Fibroblast of pulmonary artery (primary cell): Measurements from ENCODE around the gene CIBAR2.

Experiments
- DNase-seq: peaks from one replicate; pipeline ENCODE4 v3.0.0-alpha.2; 2010; ENCODE audit warnings: low read depth
- H3K4me3 ChIP-seq: replicated peaks from 2 replicates; pipeline ENCODE4 v1.5.1; 2011; ENCODE audit warnings: low read depth, mild to moderate bottlenecking, control low read depth, low read length, moderate library complexity
- TF ChIP-seq, protein P1 (sequence below): IDR thresholded peaks from 2 replicates; pipeline ENCODE4 v1.5.1; 2011; ENCODE audit warnings: mild to moderate bottlenecking, control low read depth, low read length, inconsistent platforms; ENCODE audit errors: missing control alignments

CIBAR2 gene

DNA sequence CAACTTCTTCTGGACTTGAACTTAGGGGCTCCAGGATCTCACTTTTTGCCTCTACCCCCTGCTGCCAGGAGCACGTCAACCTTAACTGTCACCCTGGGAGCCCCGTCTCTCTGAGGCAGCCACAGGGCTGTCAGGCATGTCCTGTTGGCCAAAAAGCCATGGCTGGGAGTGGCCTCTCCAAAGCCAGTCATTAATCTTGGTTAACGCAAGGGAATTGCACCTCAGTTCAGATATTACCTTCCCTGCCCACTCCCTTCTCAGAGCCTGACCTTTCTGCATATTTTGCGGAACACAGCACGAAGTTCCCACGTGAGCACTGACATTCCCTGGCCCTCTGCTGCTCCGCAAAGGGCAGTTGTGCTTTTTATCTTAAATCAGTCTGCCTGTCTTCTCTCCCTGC is 44.2 kb upstream of the CIBAR2 start:
- H3K4me3 ChIP-seq, result no peak overlapping the region
- TF ChIP-seq, protein P1, sequence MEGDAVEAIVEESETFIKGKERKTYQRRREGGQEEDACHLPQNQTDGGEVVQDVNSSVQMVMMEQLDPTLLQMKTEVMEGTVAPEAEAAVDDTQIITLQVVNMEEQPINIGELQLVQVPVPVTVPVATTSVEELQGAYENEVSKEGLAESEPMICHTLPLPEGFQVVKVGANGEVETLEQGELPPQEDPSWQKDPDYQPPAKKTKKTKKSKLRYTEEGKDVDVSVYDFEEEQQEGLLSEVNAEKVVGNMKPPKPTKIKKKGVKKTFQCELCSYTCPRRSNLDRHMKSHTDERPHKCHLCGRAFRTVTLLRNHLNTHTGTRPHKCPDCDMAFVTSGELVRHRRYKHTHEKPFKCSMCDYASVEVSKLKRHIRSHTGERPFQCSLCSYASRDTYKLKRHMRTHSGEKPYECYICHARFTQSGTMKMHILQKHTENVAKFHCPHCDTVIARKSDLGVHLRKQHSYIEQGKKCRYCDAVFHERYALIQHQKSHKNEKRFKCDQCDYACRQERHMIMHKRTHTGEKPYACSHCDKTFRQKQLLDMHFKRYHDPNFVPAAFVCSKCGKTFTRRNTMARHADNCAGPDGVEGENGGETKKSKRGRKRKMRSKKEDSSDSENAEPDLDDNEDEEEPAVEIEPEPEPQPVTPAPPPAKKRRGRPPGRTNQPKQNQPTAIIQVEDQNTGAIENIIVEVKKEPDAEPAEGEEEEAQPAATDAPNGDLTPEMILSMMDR, result no peak
- DNase-seq, result no peak

DNA sequence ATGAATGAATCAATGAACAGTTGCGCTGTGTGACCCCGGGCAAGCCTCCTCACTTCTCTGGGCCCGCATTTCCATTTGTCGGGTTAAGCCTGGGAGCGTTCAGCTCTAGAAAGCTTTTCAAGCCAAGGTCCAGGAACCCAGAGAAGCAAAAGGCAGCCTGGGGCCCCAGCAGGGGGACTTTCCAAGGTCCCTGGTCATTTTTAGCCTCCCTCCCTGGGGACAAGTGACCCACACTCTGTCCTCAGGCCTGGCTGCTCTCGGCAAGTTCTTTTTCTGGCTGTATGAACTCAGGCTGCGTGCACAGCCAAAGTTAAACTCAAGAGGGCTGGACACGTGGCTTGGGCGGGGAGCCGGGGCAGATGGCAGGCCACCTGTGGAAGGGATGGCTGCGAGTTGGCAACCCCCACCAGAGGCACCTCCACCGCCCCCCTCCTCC is 41.4 kb upstream of the CIBAR2 start:
- DNase-seq, result no peak
- TF ChIP-seq, protein P1, result no peak

DNA sequence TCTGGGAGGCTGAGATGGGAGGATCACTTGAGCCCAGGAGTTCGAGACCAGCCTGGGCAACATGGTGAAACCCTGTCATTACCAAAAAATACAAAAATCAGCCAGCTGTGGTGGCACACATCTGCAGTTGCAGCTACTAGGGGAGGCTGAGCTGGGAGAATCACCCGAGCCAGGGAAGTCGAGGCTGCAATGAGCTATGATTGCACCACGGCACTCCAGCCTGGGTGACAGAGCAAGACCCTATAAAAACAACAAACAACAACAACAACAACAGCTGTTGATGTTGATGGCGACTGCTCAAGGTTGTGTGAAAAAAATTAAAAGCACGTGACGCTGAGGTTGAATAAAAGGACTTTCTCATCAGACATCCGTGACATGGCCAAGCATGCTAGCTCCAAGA is 40.8 kb upstream of the CIBAR2 start:
- TF ChIP-seq, protein P1, result no peak
- no peak overlapping the region for H3K4me3 ChIP-seq
- no peak for DNase-seq

More for the DNA sequence above, 41.4 kb upstream of the CIBAR2 start:
- H3K4me3 ChIP-seq, result no peak overlapping the region

DNA sequence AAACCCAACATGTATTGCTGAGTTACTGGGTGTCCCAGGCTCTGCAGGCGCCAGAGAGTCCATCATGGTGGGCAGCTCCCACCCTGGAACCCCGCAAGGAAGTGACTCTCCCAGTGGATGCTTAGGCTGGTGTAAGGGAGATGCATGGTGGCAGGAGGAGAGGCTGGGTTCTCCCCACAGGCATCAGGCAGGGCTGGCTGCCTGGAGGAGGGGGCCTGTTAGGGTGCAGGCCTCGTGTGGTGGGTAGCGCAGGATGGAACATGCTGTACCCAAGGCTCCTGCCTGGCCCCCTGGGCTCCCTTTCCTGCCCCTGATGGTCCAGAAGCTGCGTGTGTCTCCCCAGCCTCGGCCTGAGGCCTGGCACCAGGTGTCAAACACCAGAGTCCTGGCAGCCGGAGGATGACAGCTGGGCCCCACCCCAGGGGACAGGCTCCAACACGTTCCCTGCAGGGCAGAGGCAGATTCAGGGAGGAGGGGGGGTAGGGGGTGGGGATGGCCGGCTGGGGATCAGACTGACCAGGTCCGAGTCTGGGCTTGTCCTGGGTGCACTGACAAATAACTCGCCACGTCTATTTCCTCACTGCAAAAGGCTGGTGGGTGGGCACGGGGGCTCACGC is 40.2 kb upstream of the CIBAR2 start:
- H3K4me3 ChIP-seq, result no peak overlapping the region
- DNase-seq, result no peak
- TF ChIP-seq, protein P1, result no peak

DNA sequence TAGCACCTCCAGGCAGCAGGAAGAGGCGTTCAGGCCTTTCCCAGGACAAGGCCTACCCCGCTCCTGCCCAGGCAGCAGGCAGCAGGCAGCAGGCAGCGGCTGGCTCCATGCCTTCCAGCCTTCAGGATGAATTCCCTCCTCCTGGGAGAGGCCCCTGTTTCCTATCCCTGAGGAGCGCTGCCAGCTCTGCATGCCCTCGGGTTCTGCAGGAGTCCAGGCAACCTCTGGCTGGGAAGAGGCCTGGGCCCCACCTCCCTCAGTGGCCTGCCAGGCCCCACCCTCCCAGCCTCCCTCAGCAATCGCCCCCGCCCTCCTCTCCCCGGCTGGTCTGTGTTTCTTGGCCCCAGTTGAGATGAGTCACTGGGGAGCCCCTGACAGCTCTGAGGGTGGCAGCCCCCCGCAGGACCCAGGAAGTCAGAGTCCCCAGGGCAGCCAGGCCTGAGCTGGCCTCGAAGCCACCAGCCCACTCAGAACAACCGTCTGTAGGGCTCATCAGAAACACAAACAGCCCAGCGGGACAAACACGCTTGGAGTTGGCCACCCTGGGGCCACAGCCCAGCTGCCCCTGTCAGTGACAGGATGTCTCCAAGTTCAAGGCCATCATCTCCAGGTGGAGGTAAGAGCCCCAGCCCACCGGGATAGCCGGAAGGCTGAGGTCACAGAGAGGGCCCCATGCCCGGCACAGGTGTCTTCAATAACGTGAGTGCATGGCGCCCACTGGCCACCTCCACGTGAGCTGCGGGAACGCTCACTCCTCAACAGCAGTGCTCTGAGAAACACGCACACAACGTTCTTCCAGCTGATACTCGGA is 39.5 kb upstream of the CIBAR2 start:
- H3K4me3 ChIP-seq, result no peak overlapping the region
- TF ChIP-seq, protein P1, result no peak
- DNase-seq, result peak; percentile 80

DNA sequence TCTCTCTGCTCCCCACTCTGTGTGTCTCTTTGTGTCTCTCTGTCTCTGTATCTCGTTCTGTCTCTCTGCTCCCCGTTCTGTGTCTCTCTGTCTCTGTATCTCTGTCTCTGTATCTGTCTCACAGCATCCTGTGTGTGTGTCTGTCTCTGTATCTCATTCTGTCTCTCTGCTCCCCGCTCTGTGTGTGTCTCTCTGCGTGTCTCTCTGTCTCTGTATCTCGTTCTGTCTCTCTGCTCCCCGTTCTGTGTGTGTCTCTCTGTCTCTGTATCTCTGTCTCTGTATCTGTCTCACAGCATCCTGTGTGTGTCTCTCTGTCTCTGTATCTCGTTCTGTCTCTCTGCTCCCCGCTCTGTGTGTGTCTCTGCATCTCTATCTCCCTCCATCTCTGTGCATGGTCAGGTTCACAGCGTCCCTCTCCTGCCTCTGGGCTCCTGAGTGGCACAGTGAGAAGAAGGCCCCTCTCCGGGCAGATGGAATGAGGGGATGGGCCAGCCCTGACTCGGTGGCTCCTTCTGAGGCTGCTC is 38.9 kb upstream of the CIBAR2 start:
- TF ChIP-seq, protein P1, result no peak
- no peak overlapping the region for H3K4me3 ChIP-seq

More for the DNA sequence above, 38.9 kb upstream of the CIBAR2 start:
- no peak for DNase-seq
